ENCODE measurements around the gene GPR137.

GPR137 gene

DNA sequence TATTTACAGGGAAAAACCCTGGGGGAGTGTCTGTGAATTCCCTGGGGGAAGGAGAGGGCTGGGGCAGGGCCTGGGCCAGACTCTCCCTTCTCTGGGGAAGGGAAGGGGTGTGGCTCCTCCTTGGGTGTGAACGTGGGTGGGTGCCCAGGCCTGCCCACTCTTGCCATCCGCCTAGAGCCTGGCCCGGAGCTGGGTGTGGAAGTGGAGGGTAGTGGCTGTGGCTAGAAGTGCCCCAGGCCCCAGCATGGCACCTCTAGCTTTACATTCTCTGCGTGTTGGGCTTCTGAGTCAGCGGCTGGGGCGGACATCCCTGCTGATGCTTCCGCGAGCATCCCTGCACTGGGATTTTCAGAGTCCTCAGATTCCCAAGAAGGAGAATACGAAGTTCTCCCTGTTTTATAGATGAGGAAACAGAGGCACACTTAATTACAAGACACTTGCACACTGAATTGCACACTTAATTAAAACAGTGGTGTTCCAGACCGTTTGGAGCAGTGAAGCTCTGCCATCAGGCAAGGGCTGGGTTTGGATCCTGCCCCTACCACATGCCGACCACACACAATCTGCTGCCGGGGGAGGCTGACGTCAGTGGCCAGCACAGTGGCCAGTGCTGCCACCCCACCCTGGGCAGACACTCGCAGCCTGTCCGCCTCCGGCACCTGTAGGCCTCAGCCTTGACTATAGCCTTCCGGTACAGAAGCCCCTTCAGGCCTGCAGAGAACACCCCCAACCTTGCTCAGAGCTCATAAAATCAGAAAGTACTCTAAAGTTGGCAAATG, 8.8 kb upstream of the GPR137 start:
- Histone ChIP-seq H3K4me2 (ENCODE audit: low read length) (no peak overlapping the region), H3K4me1 (ENCODE audit: control insufficient read depth, low read length) (peaks cover 7% of the 10 kb centered on the region), H3K4me3 (ENCODE audit: low read length) (no peak overlapping the region), H3K9me2 (replicated peaks; ENCODE audit: control insufficient read depth, low read length) (no peaks in the 10 kb centered on the region), H3K27ac (ENCODE audit: low read depth, low read length) (no peak overlapping the region), H3K36me3 (ENCODE audit: control insufficient read depth, low read length) (peaks cover 14% of the 10 kb centered on the region; the same call in 1 of the 2 replicates), H3F3A (ENCODE audit: control insufficient read depth, insufficient read depth) (peaks cover 8% of the 10 kb centered on the region), H3K27me3 (ENCODE audit: control insufficient read depth, low read length) (no peaks in the 10 kb centered on the region), H3K79me2 (ENCODE audit: control insufficient read depth, low read length) (peaks cover 9% of the 10 kb centered on the region), H3K9me3 (ENCODE audit: control insufficient read depth, insufficient read depth, low read length) (no peaks in the 10 kb centered on the region), H4K20me1 (ENCODE audit: control insufficient read depth, insufficient read depth, low read depth, low read length) (no peaks in the 10 kb centered on the region)
- no peak for TF ChIP-seq EZH2phosphoT487 (IDR thresholded peaks at IDR 0.05; ENCODE audit: borderline replicate concordance, low read length)
- TF ChIP-seq, protein P1, sequence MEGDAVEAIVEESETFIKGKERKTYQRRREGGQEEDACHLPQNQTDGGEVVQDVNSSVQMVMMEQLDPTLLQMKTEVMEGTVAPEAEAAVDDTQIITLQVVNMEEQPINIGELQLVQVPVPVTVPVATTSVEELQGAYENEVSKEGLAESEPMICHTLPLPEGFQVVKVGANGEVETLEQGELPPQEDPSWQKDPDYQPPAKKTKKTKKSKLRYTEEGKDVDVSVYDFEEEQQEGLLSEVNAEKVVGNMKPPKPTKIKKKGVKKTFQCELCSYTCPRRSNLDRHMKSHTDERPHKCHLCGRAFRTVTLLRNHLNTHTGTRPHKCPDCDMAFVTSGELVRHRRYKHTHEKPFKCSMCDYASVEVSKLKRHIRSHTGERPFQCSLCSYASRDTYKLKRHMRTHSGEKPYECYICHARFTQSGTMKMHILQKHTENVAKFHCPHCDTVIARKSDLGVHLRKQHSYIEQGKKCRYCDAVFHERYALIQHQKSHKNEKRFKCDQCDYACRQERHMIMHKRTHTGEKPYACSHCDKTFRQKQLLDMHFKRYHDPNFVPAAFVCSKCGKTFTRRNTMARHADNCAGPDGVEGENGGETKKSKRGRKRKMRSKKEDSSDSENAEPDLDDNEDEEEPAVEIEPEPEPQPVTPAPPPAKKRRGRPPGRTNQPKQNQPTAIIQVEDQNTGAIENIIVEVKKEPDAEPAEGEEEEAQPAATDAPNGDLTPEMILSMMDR (IDR thresholded peaks at IDR 0.05; ENCODE audit: low read depth, low read length, poor library complexity, severe bottlenecking), result no peak

DNA sequence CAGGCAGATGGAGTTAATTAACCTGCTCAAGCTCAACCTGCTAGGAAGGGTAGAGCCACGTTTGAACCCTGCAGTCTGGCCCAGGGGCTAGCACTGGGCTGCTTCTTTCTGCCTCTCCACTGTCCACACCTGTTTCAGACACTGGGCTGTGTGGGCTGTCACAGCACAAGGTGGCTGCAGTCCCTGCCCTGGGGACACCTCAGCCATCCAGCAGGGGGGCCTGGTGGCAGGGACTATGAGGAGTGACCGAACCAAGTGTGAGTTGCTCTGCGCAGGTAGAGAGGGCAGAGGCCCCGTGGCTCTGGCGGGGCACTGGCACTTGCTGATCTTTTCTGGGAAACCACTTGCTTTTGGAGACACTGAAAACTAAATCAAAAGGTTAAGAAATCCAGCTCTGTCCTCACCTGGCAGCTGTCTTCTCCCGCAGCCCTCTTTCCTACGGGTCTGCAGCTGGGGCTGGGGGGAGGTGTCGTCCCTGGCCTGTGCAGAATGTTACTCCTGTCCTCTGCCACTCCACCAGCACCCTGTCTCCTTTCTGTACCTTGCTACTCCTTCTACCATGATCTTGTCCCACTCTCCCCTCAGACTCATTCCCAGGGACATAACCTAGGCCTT, 7.0 kb upstream of the GPR137 start:
- H3K36me3 ChIP-seq (ENCODE audit: control insufficient read depth, low read length), result peaks cover 11% of the 10 kb centered on the region; the same call in 1 of the 2 replicates
- TF ChIP-seq EZH2phosphoT487 (IDR thresholded peaks at IDR 0.05; ENCODE audit: borderline replicate concordance, low read length), result no peak
- TF ChIP-seq, protein P1 (IDR thresholded peaks at IDR 0.05; ENCODE audit: low read depth, low read length, poor library complexity, severe bottlenecking), result no peak
- no peaks in the 10 kb centered on the region for H3K9me2 ChIP-seq (replicated peaks; ENCODE audit: control insufficient read depth, low read length)
- peaks cover 4% of the 10 kb centered on the region for H3K4me1 ChIP-seq (ENCODE audit: control insufficient read depth, low read length)
- H4K20me1 ChIP-seq (ENCODE audit: control insufficient read depth, insufficient read depth, low read depth, low read length), result no peaks in the 10 kb centered on the region
- no peaks in the 10 kb centered on the region for H3K27me3 ChIP-seq (ENCODE audit: control insufficient read depth, low read length)
- H3F3A ChIP-seq (ENCODE audit: control insufficient read depth, insufficient read depth), result no peaks in the 10 kb centered on the region
- H3K9me3 ChIP-seq (ENCODE audit: control insufficient read depth, insufficient read depth, low read length), result no peaks in the 10 kb centered on the region
- H3K4me3 ChIP-seq (ENCODE audit: low read length), result no peak overlapping the region
- H3K79me2 ChIP-seq (ENCODE audit: control insufficient read depth, low read length), result peaks cover 6% of the 10 kb centered on the region
- H3K4me2 ChIP-seq (ENCODE audit: low read length), result no peak overlapping the region
- H3K27ac ChIP-seq (ENCODE audit: low read depth, low read length), result no peak overlapping the region

DNA sequence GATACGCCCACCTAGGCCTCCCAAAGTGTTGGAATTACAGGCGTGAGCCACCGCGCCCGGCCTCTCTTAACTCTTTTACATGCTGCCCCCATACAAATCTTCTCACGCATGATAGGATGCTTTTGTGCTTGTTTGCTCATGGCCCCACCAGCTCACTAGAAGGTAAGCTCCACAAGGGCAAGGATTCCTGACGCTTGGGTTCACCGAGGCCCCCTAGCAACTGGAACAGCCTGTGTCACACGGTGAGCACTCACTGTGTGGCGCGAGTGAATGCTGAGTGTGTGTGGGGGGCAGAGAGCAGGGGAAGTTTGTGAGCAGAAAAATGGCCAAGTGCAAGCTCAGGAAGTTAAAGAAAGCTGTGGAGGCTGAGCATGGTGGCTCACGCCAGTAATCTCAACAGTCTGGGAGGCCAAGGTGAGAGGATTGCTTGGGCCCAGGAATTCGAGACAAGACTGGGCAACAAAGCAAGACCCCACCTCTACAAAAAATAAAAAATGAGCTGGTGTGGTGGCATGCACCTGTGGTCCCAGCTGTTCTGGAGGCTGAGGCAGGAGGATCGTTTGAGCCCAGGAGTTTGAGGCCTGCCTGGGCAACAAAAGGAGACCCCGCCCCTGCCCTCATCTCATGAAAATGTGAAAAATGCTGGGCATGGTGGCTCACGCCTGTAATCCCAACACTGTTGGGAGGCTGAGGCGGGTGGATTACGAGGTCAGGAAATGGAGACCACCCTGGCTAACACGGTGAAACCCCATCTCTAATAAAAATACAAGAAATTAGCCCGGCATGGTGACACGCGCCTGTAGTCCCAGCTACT, 3.5 kb upstream of the GPR137 start:
- Histone ChIP-seq H3K4me1 (ENCODE audit: control insufficient read depth, low read length) (peaks cover 19% of the 10 kb centered on the region), H3K36me3 (ENCODE audit: control insufficient read depth, low read length) (peaks cover under 1% of the 10 kb centered on the region; the same call in 1 of the 2 replicates), H3K9me2 (replicated peaks; ENCODE audit: control insufficient read depth, low read length) (no peaks in the 10 kb centered on the region), H3F3A (ENCODE audit: control insufficient read depth, insufficient read depth) (peaks cover 2% of the 10 kb centered on the region; the same call in 1 of the 2 replicates), H3K79me2 (ENCODE audit: control insufficient read depth, low read length) (peaks cover 12% of the 10 kb centered on the region), H3K27me3 (ENCODE audit: control insufficient read depth, low read length) (no peaks in the 10 kb centered on the region), H3K9me3 (ENCODE audit: control insufficient read depth, insufficient read depth, low read length) (no peaks in the 10 kb centered on the region), H3K27ac (ENCODE audit: low read depth, low read length) (no peak overlapping the region), H4K20me1 (ENCODE audit: control insufficient read depth, insufficient read depth, low read depth, low read length) (no peaks in the 10 kb centered on the region), H3K4me2 (ENCODE audit: low read length) (no peak overlapping the region), H3K4me3 (ENCODE audit: low read length) (no peak overlapping the region)
- TF ChIP-seq EZH2phosphoT487 (IDR thresholded peaks at IDR 0.05; ENCODE audit: borderline replicate concordance, low read length), result no peak
- TF ChIP-seq, protein P1 (IDR thresholded peaks at IDR 0.05; ENCODE audit: low read depth, low read length, poor library complexity, severe bottlenecking), result no peak
